ENCODE results near the gene HSPA14.

DNA sequence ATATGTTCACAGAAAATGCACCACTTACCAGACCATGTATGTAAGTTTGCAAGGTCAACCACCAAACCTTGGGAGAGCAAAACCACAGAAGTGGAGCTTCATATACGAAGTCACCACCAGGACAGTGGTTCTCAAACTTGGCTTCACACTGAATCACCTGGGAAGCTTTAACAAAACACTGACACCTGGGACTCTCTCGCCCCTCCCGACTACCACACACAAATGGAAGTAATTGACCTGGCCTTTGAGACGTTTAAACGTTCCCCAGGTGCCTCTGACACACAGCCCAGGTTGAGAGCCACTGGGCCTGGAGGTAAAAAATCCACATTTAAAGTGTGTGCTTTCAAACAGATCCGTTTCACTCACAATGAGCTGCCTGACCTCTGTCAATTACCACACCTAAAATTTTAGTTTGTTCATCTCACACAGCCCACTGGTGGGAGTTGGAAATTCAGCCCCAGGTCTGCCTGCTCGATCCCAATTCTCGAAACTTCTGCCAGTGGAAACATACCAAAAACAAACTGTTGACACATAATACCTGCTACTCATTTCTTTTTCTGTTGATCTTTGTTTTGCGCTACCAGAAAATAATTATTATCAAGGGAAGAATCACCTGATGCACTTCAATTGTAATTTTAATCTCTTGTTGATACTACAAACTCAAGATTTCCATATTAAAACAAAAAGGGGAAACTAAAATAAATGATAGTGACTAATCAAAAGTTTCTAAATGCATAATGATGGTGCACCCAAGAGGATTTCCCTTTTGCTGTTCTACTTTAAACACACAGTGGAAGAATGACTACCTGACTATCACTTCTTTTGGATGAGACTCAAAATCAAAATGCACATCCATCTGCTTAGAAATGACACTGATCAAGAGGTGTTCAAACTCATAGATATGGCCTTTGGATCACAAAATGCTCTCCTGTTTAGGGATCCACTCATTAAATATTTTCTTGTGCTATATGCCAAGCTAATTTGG is 26.8 kb upstream of the HSPA14 start:
- TF ChIP-seq POLR2A (IDR thresholded peaks at IDR 0.05): no peak
- TF ChIP-seq, protein P1, sequence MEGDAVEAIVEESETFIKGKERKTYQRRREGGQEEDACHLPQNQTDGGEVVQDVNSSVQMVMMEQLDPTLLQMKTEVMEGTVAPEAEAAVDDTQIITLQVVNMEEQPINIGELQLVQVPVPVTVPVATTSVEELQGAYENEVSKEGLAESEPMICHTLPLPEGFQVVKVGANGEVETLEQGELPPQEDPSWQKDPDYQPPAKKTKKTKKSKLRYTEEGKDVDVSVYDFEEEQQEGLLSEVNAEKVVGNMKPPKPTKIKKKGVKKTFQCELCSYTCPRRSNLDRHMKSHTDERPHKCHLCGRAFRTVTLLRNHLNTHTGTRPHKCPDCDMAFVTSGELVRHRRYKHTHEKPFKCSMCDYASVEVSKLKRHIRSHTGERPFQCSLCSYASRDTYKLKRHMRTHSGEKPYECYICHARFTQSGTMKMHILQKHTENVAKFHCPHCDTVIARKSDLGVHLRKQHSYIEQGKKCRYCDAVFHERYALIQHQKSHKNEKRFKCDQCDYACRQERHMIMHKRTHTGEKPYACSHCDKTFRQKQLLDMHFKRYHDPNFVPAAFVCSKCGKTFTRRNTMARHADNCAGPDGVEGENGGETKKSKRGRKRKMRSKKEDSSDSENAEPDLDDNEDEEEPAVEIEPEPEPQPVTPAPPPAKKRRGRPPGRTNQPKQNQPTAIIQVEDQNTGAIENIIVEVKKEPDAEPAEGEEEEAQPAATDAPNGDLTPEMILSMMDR (IDR thresholded peaks at IDR 0.05): no peak
- no peak for TF ChIP-seq POLR2AphosphoS5 (IDR thresholded peaks at IDR 0.05)
